Fibroblast of the aortic adventitia (primary cell): ENCODE measurements around the gene CEP295NL. TPM values are rescaled to one million over a fixed set of nuclear protein-coding genes. Genes with fewer than 3 reads are reported as not detected.
A peak's percentile ranks its signal among the peaks of the same experiment; 100 is the strongest.

Experiments
- DNase-seq: peaks from one replicate; pipeline ENCODE4 v3.0.0-alpha.2; 2010; ENCODE audit warnings: low read depth
- H3K4me3 ChIP-seq: 2 replicates; pipeline ENCODE4 v1.5.1; 2011; ENCODE audit warnings: low read depth, mild to moderate bottlenecking, control low read depth, low read length, moderate library complexity
- total RNA-seq: library from RNA; depleted of rRNA; stranded (reverse); fragments of >200 nt; gene quantifications from 2 replicates; pipeline ENCODE4 v1.2.3, GENCODE V29; 2012; ENCODE audit warnings: low replicate concordance
- TF ChIP-seq, protein P1 (sequence below): IDR thresholded peaks from 2 replicates; pipeline ENCODE4 v1.5.1; 2011; ENCODE audit warnings: mild to moderate bottlenecking, low read length, control low read depth, inconsistent platforms; ENCODE audit not compliant: insufficient read depth

The CEP295NL gene
- total RNA-seq, 1 donor: 3.3 TPM

DNA sequence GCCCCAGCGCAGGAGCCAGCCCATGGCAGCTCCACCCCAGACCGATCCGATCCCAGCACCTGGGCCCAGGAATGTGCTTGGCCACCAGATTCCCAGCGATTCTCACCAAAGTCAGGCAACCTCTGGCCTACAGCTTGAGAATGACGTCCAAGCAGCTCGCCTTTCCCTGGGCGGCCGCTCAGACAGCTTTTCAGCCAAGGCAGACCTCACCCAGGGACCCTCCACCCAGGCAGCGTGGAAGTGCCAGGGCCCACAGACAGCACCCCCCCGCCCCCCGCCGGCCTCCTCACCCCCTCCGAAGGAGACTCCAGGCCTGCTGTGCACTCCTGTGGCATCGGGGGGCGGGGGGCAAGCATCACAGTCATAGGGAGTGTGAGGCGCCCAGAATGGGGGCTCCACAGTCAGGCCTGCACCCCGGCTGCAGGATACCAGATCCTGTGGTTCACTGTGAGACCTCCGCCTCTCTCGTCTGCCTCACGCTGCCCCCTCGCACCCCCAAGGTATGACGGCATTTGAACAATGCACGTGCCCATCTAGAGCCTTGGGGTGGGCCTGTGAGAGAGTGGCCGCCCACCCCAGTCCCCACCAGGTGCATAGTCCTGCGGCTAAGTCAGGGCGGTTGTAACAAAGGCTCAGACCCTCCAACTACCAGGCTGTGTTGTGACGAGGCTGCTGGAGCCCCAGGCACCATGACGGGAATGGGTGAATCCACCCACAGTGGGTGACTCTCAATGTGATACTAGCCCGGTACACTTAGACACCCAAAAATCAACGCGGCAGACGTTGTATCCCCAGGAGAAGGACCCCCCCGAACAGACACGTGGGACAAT, 6.0 kb downstream of the CEP295NL start:
- H3K4me3 ChIP-seq: no peak overlapping the region
- DNase-seq: no peak
- TF ChIP-seq, protein P1, sequence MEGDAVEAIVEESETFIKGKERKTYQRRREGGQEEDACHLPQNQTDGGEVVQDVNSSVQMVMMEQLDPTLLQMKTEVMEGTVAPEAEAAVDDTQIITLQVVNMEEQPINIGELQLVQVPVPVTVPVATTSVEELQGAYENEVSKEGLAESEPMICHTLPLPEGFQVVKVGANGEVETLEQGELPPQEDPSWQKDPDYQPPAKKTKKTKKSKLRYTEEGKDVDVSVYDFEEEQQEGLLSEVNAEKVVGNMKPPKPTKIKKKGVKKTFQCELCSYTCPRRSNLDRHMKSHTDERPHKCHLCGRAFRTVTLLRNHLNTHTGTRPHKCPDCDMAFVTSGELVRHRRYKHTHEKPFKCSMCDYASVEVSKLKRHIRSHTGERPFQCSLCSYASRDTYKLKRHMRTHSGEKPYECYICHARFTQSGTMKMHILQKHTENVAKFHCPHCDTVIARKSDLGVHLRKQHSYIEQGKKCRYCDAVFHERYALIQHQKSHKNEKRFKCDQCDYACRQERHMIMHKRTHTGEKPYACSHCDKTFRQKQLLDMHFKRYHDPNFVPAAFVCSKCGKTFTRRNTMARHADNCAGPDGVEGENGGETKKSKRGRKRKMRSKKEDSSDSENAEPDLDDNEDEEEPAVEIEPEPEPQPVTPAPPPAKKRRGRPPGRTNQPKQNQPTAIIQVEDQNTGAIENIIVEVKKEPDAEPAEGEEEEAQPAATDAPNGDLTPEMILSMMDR: no peak

DNA sequence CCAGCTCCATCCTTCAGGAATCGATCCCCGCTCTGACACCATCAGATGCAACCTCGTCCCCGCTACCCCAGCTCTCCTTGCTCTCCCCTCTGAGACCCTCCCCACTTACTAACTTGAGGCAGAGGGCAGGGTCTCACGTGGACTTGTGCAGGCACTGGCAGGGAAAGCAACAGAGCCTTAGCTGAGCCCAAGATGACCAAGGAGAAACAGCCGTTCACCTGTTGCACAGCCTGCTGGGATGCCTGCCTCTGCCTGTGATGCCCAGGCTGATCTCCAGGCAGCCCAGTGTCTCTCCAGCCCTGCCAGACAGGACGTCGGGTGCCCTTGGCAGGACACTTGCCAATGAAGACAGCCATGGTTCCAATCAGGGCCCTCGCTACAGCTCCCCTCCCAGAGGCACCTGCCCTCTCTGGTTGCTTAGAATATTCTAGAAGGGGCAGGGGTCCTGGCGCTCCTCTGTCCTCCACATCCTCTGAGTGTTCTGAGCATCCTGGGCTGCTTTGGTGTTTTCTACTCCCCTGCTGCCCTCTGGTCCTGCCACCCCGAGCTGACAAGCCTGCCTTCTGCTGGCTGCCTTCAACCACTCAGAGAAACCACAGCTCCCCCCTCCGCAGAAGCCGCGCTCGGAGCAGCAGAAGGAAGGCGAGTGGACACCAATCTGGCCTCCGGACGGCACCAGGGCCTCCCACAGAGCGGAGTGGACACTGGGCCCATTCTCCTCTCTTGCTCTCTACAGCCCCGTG, 6.7 kb downstream of the CEP295NL start:
- no peak overlapping the region for H3K4me3 ChIP-seq
- DNase-seq: no peak
- TF ChIP-seq, protein P1: no peak

DNA sequence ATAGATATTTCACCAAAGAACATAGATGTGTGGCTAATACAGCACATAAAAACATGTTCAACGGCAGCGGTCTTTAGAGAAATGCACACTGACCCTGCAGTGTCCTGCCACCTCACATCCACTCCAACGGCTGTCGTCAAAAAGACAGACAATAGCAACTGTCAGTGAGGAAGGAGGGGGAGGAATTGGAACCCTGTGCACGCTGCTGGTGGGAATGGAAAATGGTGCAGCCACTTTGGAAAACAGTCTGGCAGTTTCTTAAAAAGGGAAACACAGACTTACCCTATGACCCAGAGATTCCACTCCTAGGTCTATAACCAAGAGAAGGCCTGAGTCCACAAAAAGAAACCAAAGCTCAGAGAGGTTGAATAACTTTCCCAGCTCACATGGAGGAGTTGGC, 7.7 kb downstream of the CEP295NL start:
- no peak overlapping the region for H3K4me3 ChIP-seq
- no peak for DNase-seq
- TF ChIP-seq, protein P1: no peak

DNA sequence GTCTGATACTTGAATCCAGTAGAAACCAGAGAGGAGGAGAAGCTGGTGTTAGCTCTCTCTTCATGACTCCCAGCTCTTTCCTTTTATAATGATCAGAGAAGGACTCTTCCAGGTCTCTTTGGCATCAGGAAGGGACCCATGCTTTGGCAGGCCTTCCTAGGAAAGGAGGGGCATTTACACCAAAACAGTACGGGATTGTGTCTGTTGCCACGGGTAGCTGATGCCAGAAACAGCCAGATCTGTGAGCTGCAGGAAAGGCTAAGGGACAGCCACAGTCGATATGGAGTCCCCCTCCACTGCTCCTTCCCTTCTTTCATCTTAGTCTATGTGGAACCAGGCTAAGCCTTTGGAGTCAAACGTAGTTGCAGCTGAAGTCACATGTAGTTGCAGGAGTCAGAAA, 9.3 kb downstream of the CEP295NL start:
- no peak overlapping the region for H3K4me3 ChIP-seq
- DNase-seq: peak; percentile 14
- TF ChIP-seq, protein P1: no peak

DNA sequence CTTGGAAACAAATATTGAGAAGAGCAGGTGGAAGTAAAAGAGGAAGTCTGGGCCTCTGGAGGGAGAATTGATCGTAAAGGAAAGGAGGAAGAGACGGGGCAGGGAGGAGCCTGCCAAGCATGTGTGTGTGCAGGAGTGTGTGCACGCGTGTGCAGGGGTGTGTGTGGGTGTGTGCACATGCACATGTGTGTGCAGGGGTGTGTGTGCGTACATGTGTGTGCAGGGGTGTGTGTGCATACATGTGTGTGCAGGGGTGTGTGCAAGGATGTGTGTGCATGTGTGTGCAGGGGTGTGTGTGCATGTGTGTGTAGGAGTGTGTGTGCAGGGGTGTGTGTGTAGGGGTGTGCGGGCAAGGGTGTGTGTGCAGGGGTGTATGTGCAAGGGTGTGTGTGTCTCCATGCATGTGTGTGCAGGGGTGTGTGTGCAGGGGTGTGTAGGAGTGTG, 10.0 kb downstream of the CEP295NL start:
- DNase-seq: no peak
- TF ChIP-seq, protein P1: no peak
- no peak overlapping the region for H3K4me3 ChIP-seq

DNA sequence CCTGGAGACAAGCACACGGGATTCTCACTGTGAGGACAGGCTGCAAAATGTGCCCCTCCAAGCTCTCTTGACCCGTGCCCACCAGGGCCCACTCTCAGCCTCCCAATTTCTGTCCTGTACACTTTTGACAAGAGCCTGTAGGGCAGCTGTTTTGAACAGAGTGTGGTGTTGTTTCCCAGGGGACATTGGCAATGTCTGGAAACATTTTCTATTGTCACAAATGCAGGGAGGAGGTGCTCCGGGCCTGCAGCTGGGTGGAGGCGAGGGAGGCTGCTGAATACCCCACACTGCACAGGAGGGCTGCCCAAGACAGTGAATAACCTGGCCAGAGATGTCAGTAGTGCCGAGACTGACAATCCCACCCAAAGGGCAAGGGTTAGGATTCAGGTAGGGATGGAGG, 10.5 kb downstream of the CEP295NL start:
- H3K4me3 ChIP-seq: no peak overlapping the region
- no peak for DNase-seq
- TF ChIP-seq, protein P1: no peak
